Liver (tissue), 3 donors: ENCODE data around the gene IQCH.

Experiments used
- EGR1 ChIP-seq, 2 donors: IDR thresholded peaks; 2 replicates each; pipeline ENCODE4 v1.6.1; 2016 to 2018; ENCODE audit warnings: antibody characterized with exemption in 2 of 2, low read depth in 2 of 2
- GABPA ChIP-seq, 2 donors: IDR thresholded peaks in 1 of 2; conservative IDR thresholded peaks in 1 of 2; 2 replicates each; pipeline ENCODE4 v1.6.1; 2016; ENCODE audit warnings: antibody characterized with exemption in 2 of 2, mild to moderate bottlenecking in 1 of 2, moderate library complexity in 1 of 2
- JUND ChIP-seq, 2 donors: IDR thresholded peaks; 2 replicates each; pipeline ENCODE4 v1.6.1; 2016; ENCODE audit warnings: antibody characterized with exemption in 2 of 2
- RAD21 ChIP-seq, 2 donors: IDR thresholded peaks; 2 replicates each; pipeline ENCODE4 v1.6.1; 2016; ENCODE audit warnings: antibody characterized with exemption in 2 of 2, mild to moderate bottlenecking in 2 of 2
- SP1 ChIP-seq: IDR thresholded peaks from 2 replicates; pipeline ENCODE4 v1.6.1; 2018; ENCODE audit warnings: antibody characterized with exemption, mild to moderate bottlenecking
- TAF1 ChIP-seq: conservative IDR thresholded peaks from 2 replicates; pipeline ENCODE4 v1.6.1; 2016; ENCODE audit warnings: antibody characterized with exemption, mild to moderate bottlenecking
- YY1 ChIP-seq: IDR thresholded peaks from 2 replicates; pipeline ENCODE4 v1.6.1; 2016; ENCODE audit warnings: antibody characterized with exemption, mild to moderate bottlenecking
- TF ChIP-seq, protein P1 (sequence below): fragments of 150-350 bp; IDR thresholded peaks from 2 replicates; pipeline ENCODE4 v1.5.1; 2017; ENCODE audit warnings: improper control_type of control experiment, low read depth, low read length; ENCODE audit not compliant: missing input control
- TF ChIP-seq, protein P2 (sequence below): IDR thresholded peaks from 2 replicates; pipeline ENCODE4 v1.6.1; 2016; ENCODE audit warnings: antibody characterized with exemption, mild to moderate bottlenecking
- donor health status: healthy.
- donor health status: healthy.

DNA sequence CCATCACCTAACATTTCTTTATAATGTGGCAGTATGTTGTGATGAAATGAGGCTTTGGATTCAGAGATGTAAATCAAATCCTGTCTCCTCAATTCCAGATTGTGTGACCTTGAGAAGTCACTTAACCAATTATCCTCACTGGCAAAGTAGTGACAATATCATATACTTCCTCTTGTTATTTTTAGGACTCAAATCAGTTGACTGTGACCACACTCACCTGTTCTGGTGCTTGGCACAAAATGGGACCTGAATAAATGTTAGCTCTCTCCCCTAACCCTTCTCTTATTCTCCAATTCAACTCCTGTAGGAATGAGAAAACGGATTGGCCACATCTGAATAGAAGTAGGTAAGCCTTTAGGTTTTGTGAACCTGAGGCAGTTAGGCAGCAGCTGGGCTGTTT is 42.1 kb downstream of the IQCH start:
- TF ChIP-seq, protein P1, sequence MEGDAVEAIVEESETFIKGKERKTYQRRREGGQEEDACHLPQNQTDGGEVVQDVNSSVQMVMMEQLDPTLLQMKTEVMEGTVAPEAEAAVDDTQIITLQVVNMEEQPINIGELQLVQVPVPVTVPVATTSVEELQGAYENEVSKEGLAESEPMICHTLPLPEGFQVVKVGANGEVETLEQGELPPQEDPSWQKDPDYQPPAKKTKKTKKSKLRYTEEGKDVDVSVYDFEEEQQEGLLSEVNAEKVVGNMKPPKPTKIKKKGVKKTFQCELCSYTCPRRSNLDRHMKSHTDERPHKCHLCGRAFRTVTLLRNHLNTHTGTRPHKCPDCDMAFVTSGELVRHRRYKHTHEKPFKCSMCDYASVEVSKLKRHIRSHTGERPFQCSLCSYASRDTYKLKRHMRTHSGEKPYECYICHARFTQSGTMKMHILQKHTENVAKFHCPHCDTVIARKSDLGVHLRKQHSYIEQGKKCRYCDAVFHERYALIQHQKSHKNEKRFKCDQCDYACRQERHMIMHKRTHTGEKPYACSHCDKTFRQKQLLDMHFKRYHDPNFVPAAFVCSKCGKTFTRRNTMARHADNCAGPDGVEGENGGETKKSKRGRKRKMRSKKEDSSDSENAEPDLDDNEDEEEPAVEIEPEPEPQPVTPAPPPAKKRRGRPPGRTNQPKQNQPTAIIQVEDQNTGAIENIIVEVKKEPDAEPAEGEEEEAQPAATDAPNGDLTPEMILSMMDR: no peak
- TF ChIP-seq YY1 (no peak), EGR1 (IDR thresholded peaks at IDR 0.05; ENCODE audit: low read depth in 2 of 2) (no peak), TAF1 (no peak), SP1 (no peak), GABPA (IDR thresholded peaks at IDR 0.05 in 1 of 2, conservative IDR thresholded peaks at IDR 0.05 in 1 of 2) (no peak), RAD21 (IDR thresholded peaks at IDR 0.05) (no peak), JUND (IDR thresholded peaks at IDR 0.05) (no peak)
- TF ChIP-seq, protein P2, sequence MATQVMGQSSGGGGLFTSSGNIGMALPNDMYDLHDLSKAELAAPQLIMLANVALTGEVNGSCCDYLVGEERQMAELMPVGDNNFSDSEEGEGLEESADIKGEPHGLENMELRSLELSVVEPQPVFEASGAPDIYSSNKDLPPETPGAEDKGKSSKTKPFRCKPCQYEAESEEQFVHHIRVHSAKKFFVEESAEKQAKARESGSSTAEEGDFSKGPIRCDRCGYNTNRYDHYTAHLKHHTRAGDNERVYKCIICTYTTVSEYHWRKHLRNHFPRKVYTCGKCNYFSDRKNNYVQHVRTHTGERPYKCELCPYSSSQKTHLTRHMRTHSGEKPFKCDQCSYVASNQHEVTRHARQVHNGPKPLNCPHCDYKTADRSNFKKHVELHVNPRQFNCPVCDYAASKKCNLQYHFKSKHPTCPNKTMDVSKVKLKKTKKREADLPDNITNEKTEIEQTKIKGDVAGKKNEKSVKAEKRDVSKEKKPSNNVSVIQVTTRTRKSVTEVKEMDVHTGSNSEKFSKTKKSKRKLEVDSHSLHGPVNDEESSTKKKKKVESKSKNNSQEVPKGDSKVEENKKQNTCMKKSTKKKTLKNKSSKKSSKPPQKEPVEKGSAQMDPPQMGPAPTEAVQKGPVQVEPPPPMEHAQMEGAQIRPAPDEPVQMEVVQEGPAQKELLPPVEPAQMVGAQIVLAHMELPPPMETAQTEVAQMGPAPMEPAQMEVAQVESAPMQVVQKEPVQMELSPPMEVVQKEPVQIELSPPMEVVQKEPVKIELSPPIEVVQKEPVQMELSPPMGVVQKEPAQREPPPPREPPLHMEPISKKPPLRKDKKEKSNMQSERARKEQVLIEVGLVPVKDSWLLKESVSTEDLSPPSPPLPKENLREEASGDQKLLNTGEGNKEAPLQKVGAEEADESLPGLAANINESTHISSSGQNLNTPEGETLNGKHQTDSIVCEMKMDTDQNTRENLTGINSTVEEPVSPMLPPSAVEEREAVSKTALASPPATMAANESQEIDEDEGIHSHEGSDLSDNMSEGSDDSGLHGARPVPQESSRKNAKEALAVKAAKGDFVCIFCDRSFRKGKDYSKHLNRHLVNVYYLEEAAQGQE: no peak
